Measurements from ENCODE around the gene RFX8. TPM values are rescaled to one million over a fixed set of nuclear protein-coding genes. Genes with fewer than 3 reads are reported as not detected.

The RFX8 gene
- total and polyA plus RNA-seq, 8 donors, result 0.13 to 0.92 TPM; not detected in 6

- TF ChIP-seq EP300 (IDR thresholded peaks at IDR 0.05), result no peak
- no peak for TF ChIP-seq POLR2AphosphoS5 (IDR thresholded peaks at IDR 0.05)
- no peak for TF ChIP-seq POLR2A (IDR thresholded peaks at IDR 0.05)
- TF ChIP-seq CTCF (IDR thresholded peaks at IDR 0.05), result no peak
- intact Hi-C loops (cut with DNase I; ENCODE audit: low total_unique reads), result no loop called here
- WGBS, 5 donors, result 88 to 91% (median 90%) methylated on average over 6 to 7 of the region's 7 CpGs
Observed at GRCh38 chr2:101351207-101351606, 123.7 kb downstream of the RFX8 start.

GRCh38 chr2:101349893-101350662 lies 124.8 kb downstream of the RFX8 start:
- no peak overlapping the region for H3K27ac ChIP-seq
- 75 to 79% (median 78%) methylated on average over 7 of the region's 7 CpGs for WGBS, 5 donors
- intact Hi-C loops (cut with DNase I; ENCODE audit: low total_unique reads), result no loop called here

More at GRCh38 chr2:101351207-101351606, 123.7 kb downstream of the RFX8 start:
- Histone ChIP-seq H3K4me3 (no peak overlapping the region), H3K9me3 (no peaks in the 10 kb centered on the region), H3K27ac (no peak overlapping the region), H3K4me1 (no peaks in the 10 kb centered on the region), H3K36me3 (no peaks in the 10 kb centered on the region), H3K27me3 (no peaks in the 10 kb centered on the region)
- no peak for DNase-seq

GRCh38 chr2:101348883-101349282 lies 126.0 kb downstream of the RFX8 start:
- no peak for TF ChIP-seq POLR2A (IDR thresholded peaks at IDR 0.05)
- no peak for TF ChIP-seq EP300 (IDR thresholded peaks at IDR 0.05)

More at GRCh38 chr2:101349893-101350662, 124.8 kb downstream of the RFX8 start:
- H3K4me3 ChIP-seq, result no peak overlapping the region
- no peaks in the 10 kb centered on the region for H3K9me3 ChIP-seq
- H3K4me1 ChIP-seq, result no peaks in the 10 kb centered on the region
- H3K27me3 ChIP-seq, result no peaks in the 10 kb centered on the region
- TF ChIP-seq POLR2A (IDR thresholded peaks at IDR 0.05) (no peak), CTCF (IDR thresholded peaks at IDR 0.05) (no peak), EP300 (IDR thresholded peaks at IDR 0.05) (no peak)
- no peaks in the 10 kb centered on the region for H3K36me3 ChIP-seq
- DNase-seq, result peak in 1 of 2 donors; percentile 30

More at GRCh38 chr2:101348883-101349282, 126.0 kb downstream of the RFX8 start:
- WGBS, 5 donors, result 25 to 64% (median 43%) methylated on average over 1 of the region's 1 CpG
- peak in 1 of 2 donors; percentile 44 for DNase-seq
- intact Hi-C loops (cut with DNase I; ENCODE audit: low total_unique reads), result no loop called here
- H3K27ac ChIP-seq, result no peak overlapping the region
- no peaks in the 10 kb centered on the region for H3K4me1 ChIP-seq
- no peaks in the 10 kb centered on the region for H3K27me3 ChIP-seq
- no peak overlapping the region for H3K4me3 ChIP-seq
- H3K36me3 ChIP-seq, result no peaks in the 10 kb centered on the region
- no peaks in the 10 kb centered on the region for H3K9me3 ChIP-seq

Other genes with a start within 250 kb of the RFX8 start
- gene CNOT11, start 222.2 kb downstream of the RFX8 start, total RNA-seq, result 10 to 100 TPM in 4 of 5 donors, 1 to 10 TPM in 1; 9.3 to 71.4 (median 25.3) TPM
- 10 to 100 TPM; 16.1 to 26.6 (median 21.3) TPM for gene CNOT11, start 222.2 kb downstream of the RFX8 start, polyA plus RNA-seq
- gene RNF149, start 166.4 kb downstream of the RFX8 start, total RNA-seq, result 100 to 1,000 TPM in 1 of 5 donors, 10 to 100 TPM in 4; 25.7 to 154 (median 48.4) TPM
- gene RNF149, start 166.4 kb downstream of the RFX8 start, polyA plus RNA-seq, result 10 to 100 TPM; 14.8 to 34.9 (median 17.6) TPM
- under 1 TPM in 1 of 5 donors, not detected in 4; 0.37 TPM for gene CREG2, start 87.6 kb downstream of the RFX8 start, total RNA-seq
- gene CREG2, start 87.6 kb downstream of the RFX8 start, polyA plus RNA-seq, result under 1 TPM in 1 of 3 donors, not detected in 2; 0.05 TPM
- 10 to 100 TPM; 15.6 to 71.6 (median 29.0) TPM for gene MAP4K4, start 222.6 kb upstream of the RFX8 start, total RNA-seq
- 10 to 100 TPM in 2 of 3 donors, 1 to 10 TPM in 1; 9.6 to 41.8 (median 18.6) TPM for gene MAP4K4, start 222.6 kb upstream of the RFX8 start, polyA plus RNA-seq

Data from stomach (tissue), 9 donors.